Activated naive CD8-positive, alpha-beta T cell treated with anti-CD3 and anti-CD28 coated beads, Interleukin-2, amount 50 U/mL, for 16 hours (primary cell): ENCODE measurements around the gene ZNF292.
"Not testable (repeated sequence)": the region's sequence is repeated elsewhere in the genome, so short reads cannot be mapped to it uniquely, and the experiment has no call there.

Source experiments
- DNase-seq: peaks from one replicate; pipeline ENCODE4 v3.0.0-alpha.2; 2020; ENCODE audit warnings: low read depth, low spot score

ZNF292 gene

GRCh38 chr6:87274660-87275274 lies 119.4 kb downstream of the ZNF292 start:
- DNase-seq = no peak

GRCh38 chr6:87276624-87277023 lies 121.3 kb downstream of the ZNF292 start:
- DNase-seq = no peak

GRCh38 chr6:87277123-87277522 lies 121.8 kb downstream of the ZNF292 start:
- no peak for DNase-seq

GRCh38 chr6:87279196-87279595 lies 123.8 kb downstream of the ZNF292 start:
- no peak for DNase-seq

GRCh38 chr6:87281426-87281825 lies 126.1 kb downstream of the ZNF292 start:
- no peak for DNase-seq

GRCh38 chr6:87282743-87283142 lies 127.4 kb downstream of the ZNF292 start:
- DNase-seq = no peak

- no peak for DNase-seq
Measured at GRCh38 chr6:87283461-87283860, 128.1 kb downstream of the ZNF292 start.

GRCh38 chr6:87287251-87287650 lies 131.9 kb downstream of the ZNF292 start:
- no peak for DNase-seq

GRCh38 chr6:87289571-87289970 lies 134.2 kb downstream of the ZNF292 start:
- no peak for DNase-seq

GRCh38 chr6:87291883-87292282 lies 136.5 kb downstream of the ZNF292 start:
- no peak for DNase-seq

GRCh38 chr6:87293526-87293925 lies 138.2 kb downstream of the ZNF292 start:
- no peak for DNase-seq

- no peak for DNase-seq
Measured at GRCh38 chr6:87297119-87297518, 141.8 kb downstream of the ZNF292 start.

- not testable (repeated sequence) for DNase-seq
Measured at GRCh38 chr6:87301277-87301676, 145.9 kb downstream of the ZNF292 start.

GRCh38 chr6:87308970-87309369 lies 153.6 kb downstream of the ZNF292 start:
- DNase-seq = no peak

GRCh38 chr6:87312860-87313259 lies 157.5 kb downstream of the ZNF292 start:
- no peak for DNase-seq
